Pancreas (tissue), 10 donors: ENCODE data around the gene VASH1. TPM values are rescaled to one million over a fixed set of nuclear protein-coding genes. Genes with fewer than 3 reads are reported as not detected.

ENCODE experiments used
- ATAC-seq, 4 donors: fragments of 200-7000 bp; cut with Tn5 transposase; one replicate each; pipeline versions ENCODE4 v1.8.0 to v1.9.1; 2020; ENCODE audit warnings: mild to moderate bottlenecking in 4 of 4, moderate library complexity in 4 of 4
- DNase-seq, 6 donors: peaks; one replicate each; pipeline ENCODE4 v3.0.0-alpha.2; 2020
- FAIRE-seq: peaks from 2 replicates; lab custom pipeline; 2012; peaks lifted over from hg19 to GRCh38; lab: Jason Lieb, UNC
- H3K27ac ChIP-seq, 4 donors: fragments of 200-600 bp; sonication (generic); 1 replicate in 3 of 4; 2 replicates in 1 of 4; pipeline versions ENCODE4 v1.5.0 to v1.8.0; 2020
- H3K27me3 ChIP-seq, 4 donors: fragments of 200-600 bp; one replicate each; pipeline ENCODE4 v1.8.0; 2021
- H3K36me3 ChIP-seq, 3 donors: fragments of 200-600 bp; sonication (generic) in 1 of 3; one replicate each; pipeline versions ENCODE4 v1.5.0 to v1.8.0; 2020 to 2021
- H3K4me1 ChIP-seq, 3 donors: fragments of 200-600 bp; one replicate each; pipeline ENCODE4 v1.8.0; 2021
- H3K4me3 ChIP-seq, 4 donors: fragments of 200-600 bp; sonication (generic) in 2 of 4; one replicate each; pipeline versions ENCODE4 v1.5.0 to v1.8.0; 2020 to 2021
- H3K9me3 ChIP-seq, 4 donors: fragments of 200-600 bp; one replicate each; pipeline ENCODE4 v1.8.0; 2021
- WGBS, 2 donors: extraction: QIAGEN DNeasy Blood & Tissue Kit; methylation state at CpG; one replicate each; pipeline ENCODE4 v1.1.7; 2013; 5-methylcytosine and 5-hydroxymethylcytosine counted together
- intact Hi-C, 3 donors: fragments of 100-400 bp; cut with DNase I; formaldehyde crosslinking; loops; one replicate each; pipeline versions ENCODE4 v1.11.1 to v1.14.2; 2022
- polyA plus RNA-seq, 2 donors: library from polyadenylated mRNA; stranded (reverse); fragments of 200-250 nt; gene quantifications; one replicate each; pipeline ENCODE4 v1.2.3, GENCODE V29; 2013
- total RNA-seq, 6 donors: library from RNA; stranded (reverse); fragmentation: NEBNext Ultra II Directional in 4 of 6; extraction: Animal tissue kit (Norgen Biotek cat#: 25700) in 4 of 6; gene quantifications; one replicate each; pipeline versions ENCODE4 v1.2.1 to v1.2.4, GENCODE V29; 2021 to 2023
- TF ChIP-seq, protein P1 (sequence below), 4 donors: fragments of 200-600 bp; sonication (generic) in 3 of 4; IDR thresholded peaks; one replicate each; pipeline versions ENCODE4 v1.5.0 to v1.8.0; 2021; ENCODE audit warnings: antibody characterized with exemption in 4 of 4
- donor health status: healthy with polysubstance abuse.
- donor health status: DM: no; HTN: no; CAD: no; lungs with moderate emphysema.
- donor health status: DM: no; HTN: no; CAD: no.
- donor health status: control.
- donor health status: control.
- donor health status: Bipolar disorder and iron deficiency.
- donor health status: DM: yes; HTN: yes; CAD: no.
- donor health status: DM: no; HTN: no; CAD: no.
- donor health status: DM: no; HTN: no; CAD: no.
- donor health status: DM: yes; HTN: yes; CAD: no.

Gene VASH1
- total and polyA plus RNA-seq, 8 donors = 1.6 to 15.0 (median 4.7) TPM

DNA sequence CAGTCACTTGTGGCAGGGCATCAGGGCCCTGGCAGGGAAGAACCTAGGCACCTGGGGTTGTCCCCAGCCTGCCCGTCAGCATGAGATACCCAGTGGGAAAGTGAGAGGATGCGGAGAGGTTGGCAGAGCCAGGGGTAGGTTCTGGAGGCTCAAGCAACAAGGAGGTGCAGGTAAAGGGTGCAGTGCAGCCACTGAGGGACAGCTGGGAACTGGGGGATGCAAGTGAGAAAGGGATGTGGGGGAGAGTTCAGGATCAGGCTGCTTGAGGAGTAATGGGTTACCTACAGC is 18.7 kb downstream of the VASH1 start:
- WGBS, 2 donors = 91 to 96% methylated on average over 2 of the region's 2 CpGs

DNA sequence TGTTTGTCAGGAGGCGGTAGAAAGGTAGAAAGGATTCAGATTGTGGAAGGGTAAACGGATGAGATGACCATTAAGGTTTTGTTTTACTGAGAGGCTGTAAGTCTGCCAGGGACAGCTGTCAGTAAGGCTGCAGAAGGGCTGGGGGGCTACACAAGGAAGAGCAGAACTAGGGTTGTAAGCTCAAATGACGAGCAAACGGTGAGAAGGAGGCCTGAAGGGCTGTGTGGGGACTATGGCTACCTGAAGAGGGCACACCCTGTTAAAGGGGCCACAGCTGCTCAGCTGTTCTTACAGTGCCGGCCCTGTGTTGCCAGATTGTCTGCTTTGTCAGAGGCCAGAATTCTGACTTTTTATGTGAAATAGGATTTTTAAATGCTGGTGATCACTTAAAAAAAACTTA is 19.1 kb downstream of the VASH1 start:
- TF ChIP-seq, protein P1, sequence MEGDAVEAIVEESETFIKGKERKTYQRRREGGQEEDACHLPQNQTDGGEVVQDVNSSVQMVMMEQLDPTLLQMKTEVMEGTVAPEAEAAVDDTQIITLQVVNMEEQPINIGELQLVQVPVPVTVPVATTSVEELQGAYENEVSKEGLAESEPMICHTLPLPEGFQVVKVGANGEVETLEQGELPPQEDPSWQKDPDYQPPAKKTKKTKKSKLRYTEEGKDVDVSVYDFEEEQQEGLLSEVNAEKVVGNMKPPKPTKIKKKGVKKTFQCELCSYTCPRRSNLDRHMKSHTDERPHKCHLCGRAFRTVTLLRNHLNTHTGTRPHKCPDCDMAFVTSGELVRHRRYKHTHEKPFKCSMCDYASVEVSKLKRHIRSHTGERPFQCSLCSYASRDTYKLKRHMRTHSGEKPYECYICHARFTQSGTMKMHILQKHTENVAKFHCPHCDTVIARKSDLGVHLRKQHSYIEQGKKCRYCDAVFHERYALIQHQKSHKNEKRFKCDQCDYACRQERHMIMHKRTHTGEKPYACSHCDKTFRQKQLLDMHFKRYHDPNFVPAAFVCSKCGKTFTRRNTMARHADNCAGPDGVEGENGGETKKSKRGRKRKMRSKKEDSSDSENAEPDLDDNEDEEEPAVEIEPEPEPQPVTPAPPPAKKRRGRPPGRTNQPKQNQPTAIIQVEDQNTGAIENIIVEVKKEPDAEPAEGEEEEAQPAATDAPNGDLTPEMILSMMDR (IDR thresholded peaks at IDR 0.05) = no peak
- Histone ChIP-seq H3K36me3 (peaks cover 0 to 20% (median 10%) of the 10 kb centered on the region in 3 donors), H3K4me3 (no peak overlapping the region), H3K4me1 (peaks cover 0 to 4% (median 0%) of the 10 kb centered on the region in 3 donors), H3K27ac (no peak overlapping the region), H3K9me3 (no peaks in the 10 kb centered on the region), H3K27me3 (no peaks in the 10 kb centered on the region)
- no peak for ATAC-seq
- FAIRE-seq = no peak
- WGBS, 2 donors = 66 to 72% methylated on average over 5 of the region's 5 CpGs
- no peak for DNase-seq
- intact Hi-C loops = no loop called here

More for the DNA sequence above, 18.7 kb downstream of the VASH1 start:
- DNase-seq (no peak), FAIRE-seq (no peak), ATAC-seq (no peak)
- H3K4me1 ChIP-seq = peaks cover 0 to 4% (median 0%) of the 10 kb centered on the region in 3 donors
- H3K27me3 ChIP-seq = no peaks in the 10 kb centered on the region
- TF ChIP-seq, protein P1 (IDR thresholded peaks at IDR 0.05) = no peak
- H3K36me3 ChIP-seq = peaks cover 0 to 20% (median 10%) of the 10 kb centered on the region in 3 donors
- H3K27ac ChIP-seq = no peak overlapping the region
- no peaks in the 10 kb centered on the region for H3K9me3 ChIP-seq
- intact Hi-C loops = no loop called here
- H3K4me3 ChIP-seq = no peak overlapping the region

DNA sequence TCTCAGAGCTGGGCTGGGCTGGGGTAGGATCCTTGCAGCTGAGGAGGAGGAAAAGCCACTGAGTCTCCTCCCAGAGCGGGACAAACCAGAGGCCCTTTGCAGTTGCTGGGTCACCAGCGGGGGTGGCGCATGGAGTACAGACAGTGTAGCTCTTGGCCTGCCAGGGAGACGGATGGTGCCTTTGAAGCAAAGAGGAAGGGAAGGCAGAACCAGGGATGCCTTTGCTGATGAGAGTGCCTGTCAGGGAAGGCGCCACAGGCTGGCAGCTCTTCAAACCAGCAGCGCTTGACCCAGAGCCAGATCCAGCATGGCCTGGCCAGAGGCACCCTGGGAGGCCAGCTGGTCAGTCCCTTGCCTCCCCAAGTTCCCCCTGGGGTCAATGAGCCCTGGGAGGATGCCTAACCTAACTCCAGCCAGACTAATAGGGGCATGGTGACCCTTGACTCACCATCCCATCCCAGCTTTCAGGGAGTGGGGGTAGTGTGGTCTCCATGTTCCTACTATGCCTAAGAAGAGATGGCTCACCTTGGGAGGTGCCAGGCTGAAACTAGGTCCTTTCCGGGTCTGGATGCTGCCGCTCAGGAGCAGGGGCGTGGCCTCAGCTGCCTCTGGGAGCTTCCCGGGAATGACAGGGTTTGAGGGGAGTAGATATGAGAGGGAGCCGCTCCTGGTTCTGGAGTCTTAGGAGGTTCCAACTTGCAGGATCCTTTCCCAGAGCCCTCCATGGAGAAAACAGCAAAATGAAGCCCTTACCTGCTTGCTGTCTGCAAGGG is 19.8 kb downstream of the VASH1 start:
- no peak for FAIRE-seq
- Histone ChIP-seq H3K9me3 (no peaks in the 10 kb centered on the region), H3K27ac (no peak overlapping the region), H3K36me3 (peaks cover 0 to 20% (median 16%) of the 10 kb centered on the region in 3 donors), H3K27me3 (no peaks in the 10 kb centered on the region), H3K4me3 (no peak overlapping the region), H3K4me1 (peaks cover 0 to 4% (median 0%) of the 10 kb centered on the region in 3 donors)
- intact Hi-C loops = no loop called here
- ATAC-seq = no peak
- DNase-seq = peak in 1 of 6 donors; percentile 47
- TF ChIP-seq, protein P1 (IDR thresholded peaks at IDR 0.05) = no peak
- WGBS, 2 donors = 85 to 89% methylated on average over 10 to 11 of the region's 11 CpGs

DNA sequence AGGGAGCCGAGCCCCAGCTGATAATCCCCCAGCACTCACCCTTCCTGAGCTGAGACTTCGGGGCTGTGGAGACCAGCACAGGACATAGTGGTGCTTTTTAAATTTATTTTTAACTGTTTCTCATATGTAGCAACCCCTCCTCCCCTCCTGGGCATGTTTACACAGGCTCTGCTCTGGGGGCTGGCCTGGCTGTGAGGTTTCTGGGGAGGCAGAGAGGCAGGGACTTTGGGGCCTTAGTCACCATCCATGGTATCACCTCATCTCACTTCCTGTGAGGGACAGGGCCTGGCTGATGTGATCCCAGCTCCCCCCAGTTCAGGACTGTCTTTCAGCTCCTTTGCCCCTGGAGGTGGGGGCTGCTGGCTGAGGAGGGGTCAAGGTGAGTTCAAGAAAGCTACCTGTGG is 20.4 kb downstream of the VASH1 start:
- Histone ChIP-seq H3K4me1 (peaks cover 0 to 4% (median 0%) of the 10 kb centered on the region in 3 donors), H3K9me3 (no peaks in the 10 kb centered on the region), H3K36me3 (peaks cover 0 to 21% (median 16%) of the 10 kb centered on the region in 3 donors), H3K27ac (no peak overlapping the region), H3K4me3 (no peak overlapping the region), H3K27me3 (no peaks in the 10 kb centered on the region)
- DNase-seq = no peak
- ATAC-seq = no peak
- intact Hi-C loops = no loop called here
- FAIRE-seq = no peak
- 79 to 88% methylated on average over 2 of the region's 2 CpGs for WGBS, 2 donors
- TF ChIP-seq, protein P1 (IDR thresholded peaks at IDR 0.05) = no peak
